A673 (cell line): ENCODE data around the gene ST6GALNAC3.

Experiments used
- EZH2 ChIP-seq: fragments of 200-600 bp; sonication (generic); IDR thresholded peaks from 2 replicates; pipeline ENCODE4 v1.6.1; 2017; ENCODE audit warnings: borderline replicate concordance, low read depth, mild to moderate bottlenecking, mixed read lengths, antibody characterized with exemption, low read length; ENCODE audit not compliant: poor library complexity, severe bottlenecking
- TF ChIP-seq, protein P1 (sequence below): fragments of 300-800, 200-600 bp; sonication (generic); conservative IDR thresholded peaks from 2 replicates; pipeline ENCODE4 v1.5.1; 2017; ENCODE audit warnings: low read depth, mild to moderate bottlenecking, antibody characterized with exemption, low read length, moderate library complexity, mixed read lengths

DNA sequence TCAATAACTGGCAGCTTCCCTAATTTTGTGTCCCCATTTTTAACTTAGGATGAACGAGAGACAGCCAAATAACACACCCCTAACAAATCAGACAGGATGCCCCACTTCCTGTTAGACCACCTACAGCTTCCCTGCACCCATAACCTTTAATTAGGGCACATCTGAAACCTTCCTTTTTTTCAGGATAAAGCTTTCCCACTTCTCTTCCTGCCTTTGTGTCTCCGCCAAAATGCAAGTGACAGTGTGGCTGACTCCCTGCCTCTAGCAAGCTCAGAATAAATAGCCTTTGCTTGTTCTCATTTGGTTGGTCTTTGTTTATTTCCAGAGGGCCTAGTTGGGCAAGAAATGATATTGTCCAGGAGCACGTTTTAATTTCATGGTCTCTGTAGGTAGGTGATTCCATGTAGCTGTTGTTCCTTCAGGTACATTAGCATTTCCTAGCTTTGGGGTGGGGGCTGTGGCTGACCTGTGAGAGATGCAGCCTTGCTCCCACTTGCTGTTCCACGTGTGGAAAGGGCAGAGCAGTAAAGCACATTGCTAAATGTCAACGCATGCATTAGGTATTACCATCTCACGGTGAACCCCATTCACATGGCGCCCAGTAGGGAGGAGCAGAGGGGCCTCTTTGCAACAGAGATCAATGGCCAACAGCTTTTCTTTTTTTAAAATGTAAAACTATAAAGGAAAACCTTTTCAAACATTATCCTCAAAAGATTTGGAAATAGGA is 154.9 kb downstream of the ST6GALNAC3 start:
- TF ChIP-seq, protein P1, sequence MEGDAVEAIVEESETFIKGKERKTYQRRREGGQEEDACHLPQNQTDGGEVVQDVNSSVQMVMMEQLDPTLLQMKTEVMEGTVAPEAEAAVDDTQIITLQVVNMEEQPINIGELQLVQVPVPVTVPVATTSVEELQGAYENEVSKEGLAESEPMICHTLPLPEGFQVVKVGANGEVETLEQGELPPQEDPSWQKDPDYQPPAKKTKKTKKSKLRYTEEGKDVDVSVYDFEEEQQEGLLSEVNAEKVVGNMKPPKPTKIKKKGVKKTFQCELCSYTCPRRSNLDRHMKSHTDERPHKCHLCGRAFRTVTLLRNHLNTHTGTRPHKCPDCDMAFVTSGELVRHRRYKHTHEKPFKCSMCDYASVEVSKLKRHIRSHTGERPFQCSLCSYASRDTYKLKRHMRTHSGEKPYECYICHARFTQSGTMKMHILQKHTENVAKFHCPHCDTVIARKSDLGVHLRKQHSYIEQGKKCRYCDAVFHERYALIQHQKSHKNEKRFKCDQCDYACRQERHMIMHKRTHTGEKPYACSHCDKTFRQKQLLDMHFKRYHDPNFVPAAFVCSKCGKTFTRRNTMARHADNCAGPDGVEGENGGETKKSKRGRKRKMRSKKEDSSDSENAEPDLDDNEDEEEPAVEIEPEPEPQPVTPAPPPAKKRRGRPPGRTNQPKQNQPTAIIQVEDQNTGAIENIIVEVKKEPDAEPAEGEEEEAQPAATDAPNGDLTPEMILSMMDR, result no peak
- TF ChIP-seq EZH2, result no peak
